ENCODE data around the gene IFITM2.
"Not testable (repeated sequence)": the region's sequence is repeated elsewhere in the genome, so short reads cannot be mapped to it uniquely, and the experiment has no call there.

The IFITM2 gene

GRCh38 chr11:344836-345578 lies 37.4 kb downstream of the IFITM2 start:
- no peak for DNase-seq

GRCh38 chr11:346529-346928 lies 38.9 kb downstream of the IFITM2 start:
- H3K27me3 ChIP-seq = no peaks in the 10 kb centered on the region
- DNase-seq = no peak
- H3K9me3 ChIP-seq = no peaks in the 10 kb centered on the region
- H3K4me1 ChIP-seq = no peaks in the 10 kb centered on the region
- H3K36me3 ChIP-seq = no peaks in the 10 kb centered on the region
- no peak overlapping the region for H3K4me3 ChIP-seq (ENCODE audit: low read depth, low read length)
- TF ChIP-seq, protein P1, sequence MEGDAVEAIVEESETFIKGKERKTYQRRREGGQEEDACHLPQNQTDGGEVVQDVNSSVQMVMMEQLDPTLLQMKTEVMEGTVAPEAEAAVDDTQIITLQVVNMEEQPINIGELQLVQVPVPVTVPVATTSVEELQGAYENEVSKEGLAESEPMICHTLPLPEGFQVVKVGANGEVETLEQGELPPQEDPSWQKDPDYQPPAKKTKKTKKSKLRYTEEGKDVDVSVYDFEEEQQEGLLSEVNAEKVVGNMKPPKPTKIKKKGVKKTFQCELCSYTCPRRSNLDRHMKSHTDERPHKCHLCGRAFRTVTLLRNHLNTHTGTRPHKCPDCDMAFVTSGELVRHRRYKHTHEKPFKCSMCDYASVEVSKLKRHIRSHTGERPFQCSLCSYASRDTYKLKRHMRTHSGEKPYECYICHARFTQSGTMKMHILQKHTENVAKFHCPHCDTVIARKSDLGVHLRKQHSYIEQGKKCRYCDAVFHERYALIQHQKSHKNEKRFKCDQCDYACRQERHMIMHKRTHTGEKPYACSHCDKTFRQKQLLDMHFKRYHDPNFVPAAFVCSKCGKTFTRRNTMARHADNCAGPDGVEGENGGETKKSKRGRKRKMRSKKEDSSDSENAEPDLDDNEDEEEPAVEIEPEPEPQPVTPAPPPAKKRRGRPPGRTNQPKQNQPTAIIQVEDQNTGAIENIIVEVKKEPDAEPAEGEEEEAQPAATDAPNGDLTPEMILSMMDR (IDR thresholded peaks at IDR 0.05; ENCODE audit: low read depth, low read length) = no peak

More at GRCh38 chr11:344836-345578, 37.4 kb downstream of the IFITM2 start:
- Histone ChIP-seq H3K9me3 (no peaks in the 10 kb centered on the region), H3K27me3 (no peaks in the 10 kb centered on the region), H3K36me3 (no peaks in the 10 kb centered on the region), H3K4me3 (ENCODE audit: low read depth, low read length) (no peak overlapping the region), H3K4me1 (no peaks in the 10 kb centered on the region)
- TF ChIP-seq, protein P1 (IDR thresholded peaks at IDR 0.05; ENCODE audit: low read depth, low read length) = no peak

DNA sequence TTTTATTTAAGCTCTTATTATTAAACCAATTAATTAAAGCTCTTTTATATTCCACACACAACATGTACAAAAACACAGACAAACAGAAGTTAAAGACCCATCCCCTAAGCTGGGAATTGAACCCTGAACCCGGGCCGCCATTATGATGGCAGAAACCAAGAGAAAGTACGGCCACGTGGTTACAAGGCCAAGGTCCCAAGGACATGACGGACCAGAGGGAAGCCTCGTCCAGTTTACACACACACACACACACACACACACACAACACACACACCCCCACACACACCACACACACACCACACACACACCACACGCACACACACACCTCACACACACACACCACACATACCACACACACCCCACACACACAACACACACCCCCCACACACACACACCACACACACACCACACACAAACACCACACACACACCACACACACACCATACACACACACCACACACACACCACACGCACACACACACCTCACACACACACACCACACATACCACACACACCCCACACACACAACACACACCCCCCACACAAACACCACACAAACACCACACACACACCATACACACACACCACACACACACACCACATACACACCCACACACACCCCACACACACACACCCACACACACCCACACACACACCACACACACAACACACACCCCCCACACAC lies 41.8 kb downstream of the IFITM2 start:
- DNase-seq; H3K27me3 ChIP-seq; H3K36me3 ChIP-seq; H3K9me3 ChIP-seq; H3K4me3 ChIP-seq (ENCODE audit: low read depth, low read length); H3K4me1 ChIP-seq: not testable (repeated sequence)

DNA sequence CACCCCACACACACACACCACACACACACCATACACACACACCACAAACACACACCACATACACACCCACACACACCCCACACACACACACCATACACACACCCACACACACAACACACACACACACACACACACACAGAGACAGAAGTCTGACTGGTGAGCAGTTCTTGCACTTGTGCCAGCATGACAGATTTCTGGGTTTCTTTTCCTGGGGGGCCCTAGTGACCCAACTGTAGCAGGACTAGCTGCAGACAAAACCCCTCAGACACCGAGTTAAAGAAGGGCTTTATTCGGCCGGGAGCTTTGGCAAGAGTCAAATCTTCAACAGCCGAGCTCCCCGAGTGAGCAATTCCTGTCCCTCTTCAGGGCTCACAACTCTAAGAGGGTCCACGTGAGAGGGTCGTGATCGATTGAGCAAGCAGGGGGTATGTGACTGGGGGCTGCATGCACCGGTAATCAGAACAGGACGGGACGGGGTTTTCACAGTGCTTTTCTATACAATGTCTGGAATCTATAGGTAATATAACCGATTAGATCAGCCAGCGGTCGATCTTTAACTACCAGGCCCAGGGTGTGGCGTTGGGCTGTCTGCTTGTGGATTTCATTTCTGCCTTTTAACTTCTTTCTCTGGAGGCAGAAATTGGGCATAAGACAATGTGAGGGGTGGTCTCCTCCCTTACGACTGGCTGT lies 42.6 kb downstream of the IFITM2 start:
- not testable (repeated sequence) for H3K27me3 ChIP-seq; H3K9me3 ChIP-seq; H3K4me3 ChIP-seq (ENCODE audit: low read depth, low read length); H3K36me3 ChIP-seq; H3K4me1 ChIP-seq; DNase-seq

DNA sequence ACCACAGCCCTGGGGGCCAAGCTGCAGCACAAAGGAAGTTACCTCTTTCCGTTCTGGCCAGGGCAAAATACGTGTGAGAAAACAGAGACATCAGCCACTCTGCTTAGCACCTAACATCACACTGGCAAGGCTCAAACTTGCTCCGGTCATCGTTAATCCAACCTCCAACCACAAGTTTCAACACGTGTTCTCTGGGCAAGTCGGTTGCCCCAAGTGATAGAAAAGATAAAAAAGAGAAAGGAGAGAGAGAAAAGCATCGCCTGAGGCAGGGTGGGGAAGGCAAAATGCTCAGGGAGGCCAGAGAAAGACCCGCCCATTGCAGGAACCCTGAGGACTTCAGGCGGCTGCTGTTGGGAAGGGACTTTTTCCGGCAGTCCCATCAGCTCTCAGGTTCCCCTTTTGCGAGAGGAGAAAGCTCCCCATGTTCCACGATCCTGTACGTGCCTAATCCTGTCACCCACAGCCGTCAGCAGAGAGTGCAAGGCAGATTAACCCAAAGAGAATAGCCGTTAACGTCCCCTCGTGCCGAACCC lies 43.2 kb downstream of the IFITM2 start:
- no peak overlapping the region for H3K4me3 ChIP-seq (ENCODE audit: low read depth, low read length)
- DNase-seq = no peak

DNA sequence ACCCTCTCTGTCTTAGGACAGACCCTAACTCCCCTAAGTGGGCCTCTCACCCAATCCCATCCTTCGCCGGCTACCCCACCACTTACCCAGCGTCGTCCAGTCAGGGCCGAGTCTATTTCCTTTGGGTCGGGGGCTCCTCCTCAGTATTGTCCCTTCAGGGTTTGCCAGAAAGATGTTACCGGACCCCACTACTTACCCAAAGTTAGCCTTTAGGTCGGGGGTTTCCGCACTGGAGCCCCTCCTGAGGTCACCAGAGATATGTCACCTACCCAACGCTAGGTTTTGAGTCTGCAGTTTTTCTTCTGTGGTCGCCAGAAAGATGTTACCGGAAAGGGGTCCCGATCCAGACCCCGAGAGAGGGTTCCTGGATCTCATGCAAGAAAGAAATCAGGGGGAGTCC lies 43.8 kb downstream of the IFITM2 start:
- TF ChIP-seq, protein P1 (IDR thresholded peaks at IDR 0.05; ENCODE audit: low read depth, low read length) = no peak
- Histone ChIP-seq H3K36me3 (no peaks in the 10 kb centered on the region), H3K4me1 (no peaks in the 10 kb centered on the region), H3K4me3 (ENCODE audit: low read depth, low read length) (no peak overlapping the region), H3K9me3 (no peaks in the 10 kb centered on the region), H3K27me3 (no peaks in the 10 kb centered on the region)
- no peak for DNase-seq

More for the DNA sequence above, 43.2 kb downstream of the IFITM2 start:
- Histone ChIP-seq H3K9me3 (no peaks in the 10 kb centered on the region), H3K27me3 (no peaks in the 10 kb centered on the region), H3K36me3 (no peaks in the 10 kb centered on the region), H3K4me1 (no peaks in the 10 kb centered on the region)
- TF ChIP-seq, protein P1 (IDR thresholded peaks at IDR 0.05; ENCODE audit: low read depth, low read length) = no peak

Data from BE2C (cell line).